PC-3 (cell line): Measurements from ENCODE around the gene BNIPL. TPM values are rescaled to one million over a fixed set of nuclear protein-coding genes. Genes with fewer than 3 reads are reported as not detected.

Experiments used
- ATAC-seq: fragments of 200-7000 bp; cut with Tn5 transposase; 2 replicates; pipeline ENCODE4 v1.9.1; 2020; ENCODE audit warnings: mild to moderate bottlenecking, moderate library complexity
- BruUV-seq: library from RNA; stranded (reverse); fragments of 400-500 nt; replicated peaks from 2 replicates; lab custom pipeline; 2021; lab: Mats Ljungman, UMichigan
- CTCF ChIA-PET: fragments of 300-600 bp; sonication (Branson Sonifier 250); formaldehyde crosslinking; loops from one replicate; lab custom pipeline; 2022; ENCODE audit warnings: antibody characterized with exemption; lab: Charles Lee
- POLR2A ChIA-PET: fragments of 300-600 bp; sonication (Branson Sonifier 250); formaldehyde crosslinking; loops from one replicate; lab custom pipeline; 2022; ENCODE audit warnings: antibody characterized with exemption; ENCODE audit not compliant: unreplicated experiment; lab: Charles Lee
- DNase-seq: peaks from one replicate; pipeline ENCODE4 v3.0.0-alpha.2; 2015
- H2AFZ ChIP-seq: fragments of 300-600 bp; sonication (generic); 2 replicates; pipeline ENCODE4 v1.6.0; 2016; ENCODE audit warnings: antibody characterized with exemption, low read length
- H3F3A ChIP-seq: fragments of 300-600 bp; sonication (generic); one replicate; pipeline ENCODE4 v1.6.0; 2017; ENCODE audit warnings: antibody characterized with exemption, low read length, control low read depth, mild to moderate bottlenecking; ENCODE audit not compliant: unreplicated experiment
- H3K27ac ChIP-seq: fragments of 300-600 bp; sonication (generic); 2 replicates; pipeline ENCODE4 v1.5.1; 2016; ENCODE audit warnings: mild to moderate bottlenecking, low read length
- H3K27me3 ChIP-seq: fragments of 300-600 bp; sonication (generic); 2 replicates; pipeline ENCODE4 v1.6.1; 2016; ENCODE audit warnings: low read length, mixed read lengths
- H3K36me3 ChIP-seq: fragments of 300-600 bp; sonication (generic); 2 replicates; pipeline ENCODE4 v1.6.1; 2016; ENCODE audit warnings: low read depth, mixed run types, low read length, mixed read lengths
- H3K4me1 ChIP-seq: fragments of 300-600 bp; sonication (generic); 2 replicates; pipeline ENCODE4 v1.5.1; 2016; ENCODE audit warnings: low read length; ENCODE audit not compliant: insufficient read depth
- H3K4me2 ChIP-seq: fragments of 300-600 bp; sonication (generic); 2 replicates; pipeline ENCODE4 v1.6.0; 2016; ENCODE audit warnings: low read length
- H3K4me3 ChIP-seq: fragments of 300-600 bp; sonication (generic); 2 replicates; pipeline ENCODE4 v1.5.1; 2016; ENCODE audit warnings: mild to moderate bottlenecking, low read length, mixed read lengths
- H3K79me2 ChIP-seq: fragments of 300-600 bp; sonication (generic); 2 replicates; pipeline ENCODE4 v1.6.1; 2017; ENCODE audit warnings: low read length, mixed read lengths
- H3K9ac ChIP-seq: fragments of 300-600 bp; sonication (generic); 2 replicates; pipeline ENCODE4 v1.6.0; 2016; ENCODE audit warnings: mild to moderate bottlenecking, low read length
- H3K9me2 ChIP-seq: fragments of 300-600 bp; sonication (generic); replicated peaks from 2 replicates; pipeline ENCODE4 v1.6.1; 2016; ENCODE audit warnings: mixed run types, low read length, mixed read lengths
- H3K9me3 ChIP-seq: fragments of 300-600 bp; sonication (generic); 2 replicates; pipeline ENCODE4 v1.6.1; 2016; ENCODE audit warnings: low read length, mixed read lengths
- H4K20me1 ChIP-seq: fragments of 300-600 bp; sonication (generic); 2 replicates; pipeline ENCODE4 v1.6.1; 2016; ENCODE audit warnings: low read length, mixed read lengths
- CTCF ChIP-seq: fragments of 300-600 bp; sonication (generic); conservative IDR thresholded peaks from 2 replicates; pipeline ENCODE4 v1.5.1; 2017; ENCODE audit warnings: antibody characterized with exemption, low read depth, mild to moderate bottlenecking, low read length
- EZH2 ChIP-seq: fragments of 300-600 bp; sonication (generic); IDR thresholded peaks from one replicate; pipeline ENCODE4 v1.6.1; 2017; ENCODE audit warnings: antibody characterized with exemption, mild to moderate bottlenecking, low read length; ENCODE audit not compliant: unreplicated experiment
- EZH2phosphoT487 ChIP-seq: fragments of 300-600 bp; sonication (generic); IDR thresholded peaks from 2 replicates; pipeline ENCODE4 v1.6.1; 2018; ENCODE audit warnings: mild to moderate bottlenecking, antibody characterized with exemption, low read length, borderline replicate concordance
- intact Hi-C: fragments of 100-400 bp; cut with micrococcal nuclease; formaldehyde crosslinking; loops from 2 replicates; pipeline ENCODE4 v1.9.0; 2023
- total RNA-seq: library from RNA; depleted of rRNA; stranded (reverse); fragments of >200 nt; gene quantifications from 2 replicates; pipeline ENCODE4 v1.2.3, GENCODE V29; 2014

Gene BNIPL
- total RNA-seq, 1 experiment from 2014 or later = 0.51 TPM

GRCh38 chr1:151048645-151049032 is 12.3 kb downstream of the BNIPL start:
- Histone ChIP-seq H2AFZ (peak overlapping the region; percentile 90), H3K4me3 (peak overlapping the region; percentile 77), H3K79me2 (no peaks in the 10 kb centered on the region), H3K36me3 (peaks cover 20% of the 10 kb centered on the region; the same call in 1 of the 2 replicates), H3K4me1 (peaks cover 12% of the 10 kb centered on the region), H3K4me2 (peak overlapping the region; percentile 93), H3K9ac (peak overlapping the region; percentile 69), H4K20me1 (no peaks in the 10 kb centered on the region), H3F3A (peaks cover 6% of the 10 kb centered on the region), H3K27me3 (no peaks in the 10 kb centered on the region), H3K9me2 (no peaks in the 10 kb centered on the region), H3K9me3 (no peaks in the 10 kb centered on the region), H3K27ac (no peak overlapping the region)
- BruUV-seq = no TSS peak
- ChIA-PET CTCF (interaction anchor here (1.0 kb wide), 1 partner anchor 24 kb away, joined by 4 read pairs; no protein-coding TSS in a partner anchor), POLR2A (interaction anchor here (0.6 to 1.0 kb wide), 3 partner anchors 17 to 146 kb away, joined by 3 to 4 read pairs (median 3); no protein-coding TSS in a partner anchor)
- TF ChIP-seq EZH2phosphoT487 (no peak), CTCF (peak; percentile 18; the same call in 1 of the 2 replicates)
- ATAC-seq (no peak), DNase-seq (no peak)
- intact Hi-C loops = loop anchor here (5.0 kb wide), 1 partner anchor 41 kb away; the partner anchor contains the start of genes MINDY1 and PRUNE1

GRCh38 chr1:151049458-151049857 is 13.1 kb downstream of the BNIPL start:
- Histone ChIP-seq H3K4me2 (no peak overlapping the region), H3K4me3 (no peak overlapping the region), H3K27me3 (no peaks in the 10 kb centered on the region), H3F3A (peaks cover 6% of the 10 kb centered on the region), H2AFZ (no peak overlapping the region), H3K9ac (no peak overlapping the region), H4K20me1 (no peaks in the 10 kb centered on the region), H3K9me3 (no peaks in the 10 kb centered on the region), H3K27ac (no peak overlapping the region), H3K36me3 (peaks cover 28% of the 10 kb centered on the region), H3K79me2 (no peaks in the 10 kb centered on the region), H3K4me1 (peaks cover 12% of the 10 kb centered on the region), H3K9me2 (no peaks in the 10 kb centered on the region)
- ChIA-PET POLR2A (no interaction called here), CTCF (no interaction called here)
- intact Hi-C loops = loop anchor here (5.0 kb wide), 1 partner anchor 42 kb away; the partner anchor contains the start of genes MINDY1 and PRUNE1
- BruUV-seq = no TSS peak
- TF ChIP-seq EZH2phosphoT487 = no peak
- TF ChIP-seq CTCF = no peak
- TF ChIP-seq EZH2 = no peak
- DNase-seq (no peak), ATAC-seq (no peak)

GRCh38 chr1:151050051-151050688 is 13.8 kb downstream of the BNIPL start:
- POLR2A ChIA-PET = no interaction called here
- CTCF ChIA-PET = interaction anchor here (0.6 kb wide), 1 partner anchor 20 kb away, joined by 5 read pairs; no protein-coding TSS in a partner anchor
- no peak overlapping the region for H3K4me2 ChIP-seq

More at GRCh38 chr1:151050051-151050688, 13.8 kb downstream of the BNIPL start:
- Histone ChIP-seq H3K9ac (no peak overlapping the region), H3K4me3 (no peak overlapping the region), H3K36me3 (peaks cover 35% of the 10 kb centered on the region), H3F3A (peaks cover 9% of the 10 kb centered on the region), H3K4me1 (peaks cover 12% of the 10 kb centered on the region), H3K27ac (no peak overlapping the region), H3K79me2 (peaks cover 6% of the 10 kb centered on the region; the same call in 1 of the 2 replicates), H3K9me2 (no peaks in the 10 kb centered on the region), H4K20me1 (no peaks in the 10 kb centered on the region), H3K27me3 (no peaks in the 10 kb centered on the region), H2AFZ (no peak overlapping the region), H3K9me3 (no peaks in the 10 kb centered on the region)
- intact Hi-C loops = loop anchor here (1.0 kb wide), 1 partner anchor 8 kb away; no protein-coding TSS in a partner anchor
- TF ChIP-seq CTCF (no peak), EZH2 (no peak), EZH2phosphoT487 (no peak)
- DNase-seq = no peak
- no peak for ATAC-seq
- BruUV-seq = no TSS peak
